Uterus (tissue), 4 donors: Measurements from ENCODE around the gene MISP. TPM values are rescaled to one million over a fixed set of nuclear protein-coding genes. Genes with fewer than 3 reads are reported as not detected.

Experiments used
- DNase-seq, 2 donors: peaks; one replicate each; pipeline ENCODE4 v3.0.0-alpha.2; 2019 to 2020
- H3K27ac ChIP-seq, 2 donors: fragments of 200-600 bp; sonication (generic); 1 replicate in 1 of 2; 2 replicates in 1 of 2; pipeline ENCODE4 v1.5.1; 2016 to 2018
- H3K27me3 ChIP-seq, 2 donors: fragments of 200-600 bp; sonication (generic); one replicate each; pipeline ENCODE4 v1.5.1; 2018 to 2019; ENCODE audit warnings: control low read depth in 1 of 2
- H3K36me3 ChIP-seq, 2 donors: fragments of 200-600 bp; sonication (generic); one replicate each; pipeline ENCODE4 v1.5.1; 2019; ENCODE audit warnings: control low read depth in 1 of 2
- H3K4me1 ChIP-seq, 2 donors: fragments of 200-600 bp; sonication (generic); one replicate each; pipeline ENCODE4 v1.5.1; 2018 to 2019; ENCODE audit warnings: control low read depth in 1 of 2
- H3K4me3 ChIP-seq, 2 donors: fragments of 200-600 bp; sonication (generic); 1 replicate in 1 of 2; 2 replicates in 1 of 2; pipeline ENCODE4 v1.5.1; 2018 to 2019; ENCODE audit warnings: mild to moderate bottlenecking in 1 of 2
- H3K9me3 ChIP-seq, 2 donors: fragments of 200-600 bp; sonication (generic); one replicate each; pipeline ENCODE4 v1.5.1; 2019; ENCODE audit warnings: control low read depth in 1 of 2
- POLR2A ChIP-seq, 2 donors: fragments of 450-650 bp; IDR thresholded peaks; one replicate each; pipeline ENCODE4 v1.6.1; 2016; ENCODE audit warnings: antibody characterized with exemption in 2 of 2, mild to moderate bottlenecking in 1 of 2, moderate library complexity in 1 of 2
- intact Hi-C: fragments of 100-400 bp; cut with DNase I; formaldehyde crosslinking; loops from one replicate; pipeline ENCODE4 v1.15.1; 2023; ENCODE audit warnings: low total_unique reads
- total RNA-seq, 4 donors: library from RNA; depleted of rRNA in 3 of 4; stranded (reverse); fragments of >200 nt in 3 of 4; gene quantifications; one replicate each; pipeline versions ENCODE4 v1.1.0 to v1.2.4, GENCODE V29; 2014 to 2023
- TF ChIP-seq, protein P1 (sequence below), 4 experiments: fragments of 200-600 bp in 2 of 4; fragments of 450-650 bp in 2 of 4; sonication (generic) in 2 of 4; IDR thresholded peaks; one replicate each; pipeline ENCODE4 v1.5.1; 2016 to 2019; ENCODE audit warnings: antibody characterized with exemption in 4 of 4, mild to moderate bottlenecking in 2 of 4, moderate library complexity in 1 of 4
- donor health status: DM: yes; HTN: yes; CAD: no.

MISP gene
- total RNA-seq, 4 donors from 2014 or later = 0.26 to 5.5 (median 0.39) TPM

- no peaks in the 10 kb centered on the region for H3K36me3 ChIP-seq
- H3K27me3 ChIP-seq = no peaks in the 10 kb centered on the region
- H3K4me3 ChIP-seq = no peak overlapping the region
- intact Hi-C loops = no loop called here
- H3K27ac ChIP-seq = no peak overlapping the region
- no peak for DNase-seq
- no peaks in the 10 kb centered on the region for H3K4me1 ChIP-seq
- TF ChIP-seq, protein P1, sequence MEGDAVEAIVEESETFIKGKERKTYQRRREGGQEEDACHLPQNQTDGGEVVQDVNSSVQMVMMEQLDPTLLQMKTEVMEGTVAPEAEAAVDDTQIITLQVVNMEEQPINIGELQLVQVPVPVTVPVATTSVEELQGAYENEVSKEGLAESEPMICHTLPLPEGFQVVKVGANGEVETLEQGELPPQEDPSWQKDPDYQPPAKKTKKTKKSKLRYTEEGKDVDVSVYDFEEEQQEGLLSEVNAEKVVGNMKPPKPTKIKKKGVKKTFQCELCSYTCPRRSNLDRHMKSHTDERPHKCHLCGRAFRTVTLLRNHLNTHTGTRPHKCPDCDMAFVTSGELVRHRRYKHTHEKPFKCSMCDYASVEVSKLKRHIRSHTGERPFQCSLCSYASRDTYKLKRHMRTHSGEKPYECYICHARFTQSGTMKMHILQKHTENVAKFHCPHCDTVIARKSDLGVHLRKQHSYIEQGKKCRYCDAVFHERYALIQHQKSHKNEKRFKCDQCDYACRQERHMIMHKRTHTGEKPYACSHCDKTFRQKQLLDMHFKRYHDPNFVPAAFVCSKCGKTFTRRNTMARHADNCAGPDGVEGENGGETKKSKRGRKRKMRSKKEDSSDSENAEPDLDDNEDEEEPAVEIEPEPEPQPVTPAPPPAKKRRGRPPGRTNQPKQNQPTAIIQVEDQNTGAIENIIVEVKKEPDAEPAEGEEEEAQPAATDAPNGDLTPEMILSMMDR (IDR thresholded peaks at IDR 0.05) = no peak
- TF ChIP-seq POLR2A (IDR thresholded peaks at IDR 0.05) = no peak
- peaks cover 0 to 19% of the 10 kb centered on the region in 2 donors for H3K9me3 ChIP-seq
Measured at GRCh38 chr19:746208-746819, 4.6 kb upstream of the MISP start.

GRCh38 chr19:746956-747355 is 4.0 kb upstream of the MISP start:
- TF ChIP-seq, protein P1 (IDR thresholded peaks at IDR 0.05) = no peak
- no peak for TF ChIP-seq POLR2A (IDR thresholded peaks at IDR 0.05)

DNA sequence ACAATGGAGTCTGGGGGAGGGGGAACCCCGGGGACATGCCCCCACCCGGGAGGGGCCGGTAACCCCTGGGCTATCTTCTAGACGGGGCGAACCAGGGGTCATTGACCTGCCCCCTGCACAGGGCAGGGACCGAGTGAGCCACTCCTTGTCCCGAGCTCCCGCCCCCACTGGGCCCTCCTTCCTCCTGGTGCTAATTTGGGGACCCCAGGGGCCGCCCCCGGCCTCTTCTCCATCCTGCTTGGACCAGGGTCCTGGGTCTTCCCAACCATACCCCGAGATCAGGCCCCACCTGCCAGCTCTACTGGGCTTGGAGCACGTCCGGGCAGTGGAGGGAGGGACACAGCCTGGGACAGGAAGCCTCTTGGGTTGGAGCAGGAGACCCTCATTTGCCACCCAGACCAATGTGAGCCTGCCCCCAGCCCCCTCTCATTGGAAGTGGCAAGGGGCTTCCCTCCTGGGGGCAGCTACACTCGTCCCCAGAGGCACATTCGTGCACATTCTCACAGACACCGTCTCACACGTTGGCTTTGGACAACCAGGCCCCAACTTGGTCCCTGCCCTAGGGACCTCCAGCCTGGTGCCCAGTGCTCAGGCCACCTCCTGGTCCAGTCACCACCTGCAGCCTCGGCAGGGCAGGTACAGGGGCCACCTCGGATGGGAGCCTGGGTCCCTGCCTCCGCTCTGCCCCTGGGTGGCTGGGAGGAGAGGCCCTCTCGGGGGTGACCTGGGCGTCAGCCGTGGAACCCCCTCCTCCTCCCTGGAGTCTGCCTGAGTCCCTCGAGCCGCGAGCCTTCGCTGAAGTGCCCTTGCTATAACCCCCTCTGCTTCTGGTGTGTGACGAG is 3.3 kb upstream of the MISP start:
- TF ChIP-seq, protein P1 (IDR thresholded peaks at IDR 0.05) = no peak
- TF ChIP-seq POLR2A (IDR thresholded peaks at IDR 0.05) = no peak
- intact Hi-C loops = no loop called here
- no peak overlapping the region for H3K27ac ChIP-seq
- no peaks in the 10 kb centered on the region for H3K27me3 ChIP-seq
- no peak for DNase-seq
- H3K9me3 ChIP-seq = peaks cover 0 to 19% of the 10 kb centered on the region in 2 donors
- H3K4me3 ChIP-seq = no peak overlapping the region
- no peaks in the 10 kb centered on the region for H3K36me3 ChIP-seq
- H3K4me1 ChIP-seq = no peaks in the 10 kb centered on the region

More at GRCh38 chr19:746956-747355, 4.0 kb upstream of the MISP start:
- Histone ChIP-seq H3K36me3 (no peaks in the 10 kb centered on the region), H3K4me1 (no peaks in the 10 kb centered on the region), H3K9me3 (peaks cover 0 to 19% of the 10 kb centered on the region in 2 donors), H3K27me3 (no peaks in the 10 kb centered on the region), H3K4me3 (no peak overlapping the region), H3K27ac (no peak overlapping the region)
- DNase-seq = no peak
- intact Hi-C loops = no loop called here

DNA sequence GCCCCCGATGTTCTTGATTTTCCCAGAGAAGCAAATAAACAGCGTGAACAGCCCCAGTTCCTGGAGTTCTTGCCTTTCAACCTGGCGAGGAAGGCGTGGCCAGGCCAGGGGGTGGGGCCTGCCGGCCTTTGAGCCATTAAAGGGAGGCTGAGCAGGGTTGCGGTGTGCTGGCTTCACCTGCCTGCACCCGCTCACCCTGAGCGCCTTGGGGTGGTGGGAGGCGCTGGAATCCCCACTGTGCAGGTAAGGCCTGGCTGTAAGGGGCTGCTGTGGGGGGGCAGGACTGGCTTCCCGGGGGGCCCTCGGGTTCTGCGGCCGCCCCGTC is 2.7 kb upstream of the MISP start:
- Histone ChIP-seq H3K9me3 (peaks cover 0 to 19% of the 10 kb centered on the region in 2 donors), H3K27me3 (no peaks in the 10 kb centered on the region), H3K27ac (no peak overlapping the region), H3K4me3 (no peak overlapping the region), H3K36me3 (no peaks in the 10 kb centered on the region), H3K4me1 (no peaks in the 10 kb centered on the region)
- no peak for TF ChIP-seq POLR2A (IDR thresholded peaks at IDR 0.05)
- intact Hi-C loops = no loop called here
- no peak for DNase-seq

GRCh38 chr19:749811-750210 is 1.1 kb upstream of the MISP start:
- no peaks in the 10 kb centered on the region for H3K4me1 ChIP-seq
- H3K36me3 ChIP-seq = no peaks in the 10 kb centered on the region
- H3K27me3 ChIP-seq = no peaks in the 10 kb centered on the region
- intact Hi-C loops = no loop called here
- TF ChIP-seq, protein P1 (IDR thresholded peaks at IDR 0.05) = no peak
- no peak for TF ChIP-seq POLR2A (IDR thresholded peaks at IDR 0.05)
- no peak for DNase-seq
- H3K4me3 ChIP-seq = no peak overlapping the region
- peaks cover 0 to 9% of the 10 kb centered on the region in 2 donors for H3K9me3 ChIP-seq
- H3K27ac ChIP-seq = no peak overlapping the region
